ENCODE data around the gene EFNA2.
"Not testable (repeated sequence)": the region's sequence is repeated elsewhere in the genome, so short reads cannot be mapped to it uniquely, and the experiment has no call there.

DNA sequence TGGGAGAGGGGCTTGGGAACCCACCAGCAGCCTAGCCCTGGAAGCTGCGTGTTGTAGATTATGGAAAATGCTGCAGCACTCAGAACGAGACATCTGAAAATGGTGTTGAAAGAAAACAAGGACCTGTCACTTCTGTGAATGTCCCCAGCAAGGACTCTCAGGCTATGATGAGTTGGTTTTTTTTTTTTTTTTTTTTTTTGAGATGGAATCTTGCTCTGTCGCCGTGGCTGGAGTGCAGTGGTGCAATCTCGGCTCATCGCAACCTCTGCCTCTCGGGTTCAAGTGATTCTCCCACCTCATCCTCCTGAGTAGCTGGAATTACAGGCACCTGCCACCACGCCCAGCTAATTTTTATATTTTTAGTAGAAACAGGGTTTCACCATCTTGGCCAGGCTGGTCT lies 46.5 kb downstream of the EFNA2 start:
- TF ChIP-seq POLR2A (IDR thresholded peaks at IDR 0.05; ENCODE audit: low read depth, low read length); CTCF (conservative IDR thresholded peaks at IDR 0.05; ENCODE audit: low read depth, low read length); BHLHE40 (IDR thresholded peaks at IDR 0.05; ENCODE audit: low read depth, low read length); CEBPB (IDR thresholded peaks at IDR 0.05; ENCODE audit: low read depth, low read length); RAD21 (IDR thresholded peaks at IDR 0.05; ENCODE audit: low read length); MAFK (IDR thresholded peaks at IDR 0.05; ENCODE audit: low read depth, low read length); RFX5 (IDR thresholded peaks at IDR 0.05; ENCODE audit: low read depth, low read length); SMC3 (IDR thresholded peaks at IDR 0.05; ENCODE audit: low read depth, low read length); MXI1 (IDR thresholded peaks at IDR 0.05; ENCODE audit: borderline replicate concordance, low read depth, low read length); USF2 (IDR thresholded peaks at IDR 0.05; ENCODE audit: low read depth, low read length); FOS (IDR thresholded peaks at IDR 0.05; ENCODE audit: low read depth, low read length); MAZ (IDR thresholded peaks at IDR 0.05; ENCODE audit: borderline replicate concordance, low read depth, low read length); CHD1 (IDR thresholded peaks at IDR 0.05; ENCODE audit: low read depth, low read length): not testable (repeated sequence)

All from IMR-90 (cell line).